HG02973 (cell line): ENCODE measurements around the gene B4GALT2.

Experiments
- ATAC-seq: cut with Tn5 transposase; IDR thresholded peaks from one replicate; pipeline ENCODE4 v1.9.1; 2021; ENCODE audit warnings: moderate library complexity; ENCODE audit not compliant: unreplicated experiment

Gene B4GALT2

GRCh38 chr1:44000122-44000665 lies 21.2 kb downstream of the B4GALT2 start:
- no peak for ATAC-seq

DNA sequence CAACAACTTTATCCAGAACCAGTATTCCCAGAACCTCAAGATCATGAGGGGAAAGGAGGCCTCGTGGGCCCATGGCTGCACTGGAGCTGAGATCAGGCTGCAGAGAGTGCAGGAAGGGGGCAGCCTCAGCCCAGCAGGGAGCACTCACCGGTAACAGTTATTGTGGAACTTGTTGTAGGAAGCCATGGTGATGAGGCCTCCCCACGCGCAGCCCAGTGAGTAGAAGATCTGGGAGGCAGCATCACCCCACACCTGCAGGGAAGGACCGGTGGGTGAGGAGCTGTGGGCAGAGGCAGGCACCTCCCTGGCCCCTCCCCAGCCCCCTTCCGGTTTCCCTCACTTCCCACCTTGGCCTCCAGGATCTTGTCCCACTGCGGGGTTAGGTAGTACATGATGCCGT lies 23.2 kb downstream of the B4GALT2 start:
- no peak for ATAC-seq

DNA sequence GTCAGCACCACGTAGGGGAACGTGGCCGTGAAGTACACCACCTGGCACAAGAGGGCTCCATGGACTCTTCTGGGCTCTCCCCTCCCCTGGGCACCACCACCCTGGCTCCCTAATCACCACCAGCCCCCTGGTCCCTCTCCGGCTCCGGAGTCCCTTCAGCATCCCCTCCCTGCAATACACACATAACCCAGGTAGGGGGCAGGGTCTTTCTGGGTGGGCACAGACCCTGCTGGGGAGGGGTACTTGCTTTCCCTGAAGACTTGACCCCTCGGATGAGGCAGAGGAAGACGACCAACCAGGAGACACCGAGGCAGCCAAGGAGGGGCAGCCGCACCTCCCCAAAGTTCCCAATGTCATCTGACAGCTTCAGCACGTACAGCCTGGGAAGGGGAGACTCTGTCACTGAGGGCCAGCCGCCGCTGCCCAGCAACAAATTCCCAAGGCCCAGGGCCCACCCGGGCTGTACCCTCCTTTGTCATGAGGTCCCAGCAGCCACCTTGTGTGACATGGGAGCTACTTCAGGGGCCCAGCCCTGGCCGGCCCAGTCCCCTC lies 23.7 kb downstream of the B4GALT2 start:
- no peak for ATAC-seq

DNA sequence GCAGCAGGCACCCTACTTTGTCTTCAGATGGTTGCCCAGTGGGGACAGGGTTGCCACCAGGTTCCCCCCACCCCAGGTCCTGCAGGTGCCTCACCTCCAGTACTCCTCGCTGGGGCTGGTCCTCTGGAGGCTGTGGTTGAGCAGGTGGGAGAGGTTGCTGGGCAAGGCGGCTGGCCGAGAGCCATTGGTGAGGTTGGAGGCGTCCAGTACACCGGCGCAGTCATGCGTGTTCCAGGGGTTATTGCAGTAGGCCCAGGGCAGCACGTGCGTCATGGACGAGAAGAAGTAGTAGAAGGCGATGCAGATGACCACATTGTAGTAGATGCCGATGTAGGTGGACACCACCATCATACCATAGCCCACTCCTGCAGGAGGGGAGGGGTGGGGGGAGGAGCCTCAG lies 29.2 kb downstream of the B4GALT2 start:
- no peak for ATAC-seq

DNA sequence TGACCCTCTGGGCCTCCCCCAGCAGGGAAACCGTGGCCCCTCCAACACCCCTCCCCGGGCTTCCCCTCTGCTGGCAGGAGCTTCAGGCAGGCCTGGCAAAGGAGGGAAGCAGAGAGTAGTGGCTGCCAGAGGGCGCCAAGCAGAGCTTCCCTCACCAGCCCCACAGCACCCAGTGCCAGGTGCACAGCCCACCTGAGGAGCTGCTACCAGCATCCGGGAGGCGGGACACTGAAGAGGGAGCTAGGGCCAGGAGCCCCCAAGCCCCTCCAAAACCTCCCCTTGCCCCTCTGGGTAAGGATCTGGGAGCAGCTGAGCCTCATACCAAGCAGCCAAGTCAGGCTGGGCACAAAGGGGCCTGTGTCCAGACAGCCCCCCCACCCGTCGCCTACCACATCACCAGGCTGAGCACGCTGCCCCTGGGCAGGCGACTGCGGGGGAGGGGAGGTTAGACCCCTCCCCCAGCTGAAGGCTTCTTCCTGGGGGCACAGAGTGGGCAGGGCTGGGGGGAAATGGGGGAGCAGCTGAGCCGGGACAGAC lies 32.0 kb downstream of the B4GALT2 start:
- no peak for ATAC-seq

GRCh38 chr1:44012404-44012803 lies 33.4 kb downstream of the B4GALT2 start:
- ATAC-seq, result no peak

GRCh38 chr1:44012941-44013609 lies 34.1 kb downstream of the B4GALT2 start:
- ATAC-seq, result no peak

GRCh38 chr1:44013949-44014348 lies 34.9 kb downstream of the B4GALT2 start:
- no peak for ATAC-seq

GRCh38 chr1:44014365-44015104 lies 35.5 kb downstream of the B4GALT2 start:
- no peak for ATAC-seq

DNA sequence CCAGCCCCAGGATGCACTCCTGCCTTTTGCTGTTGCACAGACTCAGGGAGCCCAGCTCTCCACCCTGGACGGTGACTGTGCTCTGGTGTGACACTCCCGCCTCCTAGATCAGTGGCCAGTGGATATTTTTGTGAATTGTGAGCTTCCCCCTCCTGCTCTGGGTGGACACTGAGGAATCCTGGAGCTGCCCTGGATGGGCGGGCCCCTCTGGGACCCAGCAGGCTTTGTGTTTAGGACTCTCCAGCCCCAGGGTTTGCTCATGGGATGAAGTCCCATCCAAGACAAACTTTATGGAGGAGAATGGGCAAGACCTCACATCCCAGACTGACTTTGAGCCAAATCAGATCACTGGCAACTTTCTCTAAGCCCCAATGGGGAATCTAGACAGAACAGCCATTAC lies 36.2 kb downstream of the B4GALT2 start:
- ATAC-seq, result no peak

GRCh38 chr1:44016041-44016889 lies 37.3 kb downstream of the B4GALT2 start:
- no peak for ATAC-seq

DNA sequence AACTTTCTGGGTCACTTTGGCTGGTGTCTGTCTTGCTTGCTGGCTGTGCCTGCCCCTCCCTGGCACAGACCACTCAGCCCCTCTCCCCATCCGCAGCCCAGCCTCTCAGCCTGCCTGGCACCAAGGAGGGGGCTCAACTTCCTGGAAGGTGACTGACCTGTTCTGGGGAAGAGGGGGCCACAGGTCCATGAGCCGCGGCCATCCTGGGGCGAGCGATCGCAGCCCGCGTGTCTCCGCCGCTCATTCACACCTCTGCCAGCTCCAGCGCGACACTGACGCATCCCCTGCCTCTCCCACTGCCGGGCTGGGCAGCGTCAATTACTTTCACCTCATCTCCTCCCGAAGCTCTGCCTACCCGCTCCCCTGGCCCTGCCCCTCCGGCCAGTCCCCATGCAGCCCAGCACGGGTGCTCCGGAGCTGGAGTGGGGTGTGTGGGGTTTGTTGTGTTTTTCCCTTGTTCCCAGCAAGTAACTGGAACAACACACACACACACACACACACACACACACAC lies 37.9 kb downstream of the B4GALT2 start:
- ATAC-seq, result no peak

GRCh38 chr1:44019466-44019948 lies 40.5 kb downstream of the B4GALT2 start:
- no peak for ATAC-seq

GRCh38 chr1:44020464-44020863 lies 41.5 kb downstream of the B4GALT2 start:
- ATAC-seq, result no peak

DNA sequence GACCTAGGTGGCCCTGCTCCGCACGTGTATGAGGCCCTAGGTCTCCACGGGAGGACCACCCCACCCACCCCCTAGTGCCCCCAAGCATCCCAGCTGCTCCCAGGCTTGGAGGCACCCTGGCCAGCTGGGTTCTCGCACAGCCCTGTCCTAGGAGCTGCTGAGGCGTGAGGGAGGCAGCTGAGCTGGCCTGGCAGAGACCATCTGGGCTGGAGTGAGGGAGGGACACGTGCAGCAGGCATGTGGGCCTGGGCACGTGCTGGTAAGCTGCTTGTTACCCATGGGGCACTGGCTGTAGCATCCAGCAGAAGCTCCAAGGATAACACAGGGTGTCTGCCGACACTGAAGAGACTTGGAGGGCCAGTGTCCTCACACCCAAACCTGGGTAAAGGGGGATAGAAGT lies 42.1 kb downstream of the B4GALT2 start:
- ATAC-seq, result no peak

GRCh38 chr1:44021581-44022321 lies 42.7 kb downstream of the B4GALT2 start:
- ATAC-seq, result no peak

- no peak for ATAC-seq
Measured at GRCh38 chr1:44024031-44024902, 45.3 kb downstream of the B4GALT2 start.

GRCh38 chr1:44024903-44025525 lies 46.0 kb downstream of the B4GALT2 start:
- no peak for ATAC-seq
